GM12864 (cell line): ENCODE results near the gene SMG5.

Experiments
- DNase-seq: peaks from one replicate; pipeline ENCODE4 v3.0.0-alpha.2; 2011; ENCODE audit warnings: low read depth
- H3K4me3 ChIP-seq: 2 replicates; pipeline ENCODE4 v1.5.1; 2011; ENCODE audit warnings: mild to moderate bottlenecking, low read depth, low read length, control low read depth
- CTCF ChIP-seq: IDR thresholded peaks from 2 replicates; pipeline ENCODE4 v1.5.1; 2011; ENCODE audit warnings: low read depth, mild to moderate bottlenecking, moderate library complexity, low read length, control low read depth, inconsistent platforms; ENCODE audit errors: missing control alignments

The SMG5 gene

GRCh38 chr1:156263288-156263655, 19.4 kb downstream of the SMG5 start:
- no peak for DNase-seq
- no peak overlapping the region for H3K4me3 ChIP-seq
- no peak for TF ChIP-seq CTCF

- DNase-seq: no peak
- no peak for TF ChIP-seq CTCF
- no peak overlapping the region for H3K4me3 ChIP-seq
Measured at GRCh38 chr1:156262461-156263287, 20.0 kb downstream of the SMG5 start.

GRCh38 chr1:156260896-156261295, 21.7 kb downstream of the SMG5 start:
- no peak for TF ChIP-seq CTCF
- no peak for DNase-seq
- H3K4me3 ChIP-seq: no peak overlapping the region

GRCh38 chr1:156259805-156260204, 22.8 kb downstream of the SMG5 start:
- DNase-seq: no peak
- no peak overlapping the region for H3K4me3 ChIP-seq
- no peak for TF ChIP-seq CTCF

- no peak for TF ChIP-seq CTCF
- DNase-seq: no peak
- no peak overlapping the region for H3K4me3 ChIP-seq
Measured at GRCh38 chr1:156258859-156259258, 23.8 kb downstream of the SMG5 start.

- no peak for TF ChIP-seq CTCF
- H3K4me3 ChIP-seq: no peak overlapping the region
- DNase-seq: no peak
Measured at GRCh38 chr1:156257711-156258110, 24.9 kb downstream of the SMG5 start.

- DNase-seq: no peak
- H3K4me3 ChIP-seq: no peak overlapping the region
- TF ChIP-seq CTCF: no peak
Measured at GRCh38 chr1:156253634-156254033, 29.0 kb downstream of the SMG5 start.
